Vagina (tissue), 2 donors: ENCODE results near the gene ACYP2. TPM values are rescaled to one million over a fixed set of nuclear protein-coding genes. Genes with fewer than 3 reads are reported as not detected.

Experiments
- DNase-seq, 2 donors: peaks; one replicate each; pipeline ENCODE4 v3.0.0-alpha.2; 2017; ENCODE audit errors: extremely low spot score in 2 of 2
- H3K27ac ChIP-seq: fragments of 200-600 bp; sonication (generic); one replicate; pipeline ENCODE4 v1.5.1; 2019
- H3K27me3 ChIP-seq: fragments of 200-600 bp; sonication (generic); one replicate; pipeline ENCODE4 v1.5.1; 2019
- H3K36me3 ChIP-seq, 2 donors: fragments of 200-600 bp; sonication (generic); one replicate each; pipeline ENCODE4 v1.5.1; 2017 to 2019
- H3K4me1 ChIP-seq: fragments of 200-600 bp; sonication (generic); one replicate; pipeline ENCODE4 v1.5.1; 2019
- H3K4me3 ChIP-seq, 2 donors: fragments of 200-600 bp; sonication (generic); 1 replicate in 1 of 2; 2 replicates in 1 of 2; pipeline ENCODE4 v1.5.1; 2016 to 2019
- H3K9me3 ChIP-seq: fragments of 200-600 bp; sonication (generic); one replicate; pipeline ENCODE4 v1.5.1; 2019
- POLR2A ChIP-seq, 2 donors: fragments of 450-650 bp; IDR thresholded peaks; one replicate each; pipeline ENCODE4 v1.6.1; 2017; ENCODE audit warnings: antibody characterized with exemption in 2 of 2, mild to moderate bottlenecking in 2 of 2, moderate library complexity in 2 of 2
- POLR2AphosphoS5 ChIP-seq, 2 donors: sonication (generic); formaldehyde crosslinking; IDR thresholded peaks; one replicate each; pipeline ENCODE4 v1.9.0; 2017; ENCODE audit warnings: antibody characterized with exemption in 2 of 2, mild to moderate bottlenecking in 2 of 2, low read depth in 1 of 2; ENCODE audit not compliant: insufficient read depth in 1 of 2
- intact Hi-C: fragments of 100-400 bp; cut with DNase I; formaldehyde crosslinking; loops from one replicate; pipeline ENCODE4 v1.15.1; 2023
- total RNA-seq: library from RNA; depleted of rRNA; stranded (reverse); fragments of >200 nt; gene quantifications from one replicate; pipeline ENCODE4 v1.2.3, GENCODE V29; 2016
- TF ChIP-seq, protein P1 (sequence below), 3 experiments: fragments of 450-650 bp in 2 of 3; fragments of 200-600 bp in 1 of 3; sonication (generic) in 1 of 3; IDR thresholded peaks; one replicate each; pipeline ENCODE4 v1.5.1; 2017 to 2019; ENCODE audit warnings: antibody characterized with exemption in 3 of 3, mild to moderate bottlenecking in 2 of 3, moderate library complexity in 2 of 3

Gene ACYP2
- total RNA-seq, 1 donor from 2014 or later, result 10.8 TPM

DNA sequence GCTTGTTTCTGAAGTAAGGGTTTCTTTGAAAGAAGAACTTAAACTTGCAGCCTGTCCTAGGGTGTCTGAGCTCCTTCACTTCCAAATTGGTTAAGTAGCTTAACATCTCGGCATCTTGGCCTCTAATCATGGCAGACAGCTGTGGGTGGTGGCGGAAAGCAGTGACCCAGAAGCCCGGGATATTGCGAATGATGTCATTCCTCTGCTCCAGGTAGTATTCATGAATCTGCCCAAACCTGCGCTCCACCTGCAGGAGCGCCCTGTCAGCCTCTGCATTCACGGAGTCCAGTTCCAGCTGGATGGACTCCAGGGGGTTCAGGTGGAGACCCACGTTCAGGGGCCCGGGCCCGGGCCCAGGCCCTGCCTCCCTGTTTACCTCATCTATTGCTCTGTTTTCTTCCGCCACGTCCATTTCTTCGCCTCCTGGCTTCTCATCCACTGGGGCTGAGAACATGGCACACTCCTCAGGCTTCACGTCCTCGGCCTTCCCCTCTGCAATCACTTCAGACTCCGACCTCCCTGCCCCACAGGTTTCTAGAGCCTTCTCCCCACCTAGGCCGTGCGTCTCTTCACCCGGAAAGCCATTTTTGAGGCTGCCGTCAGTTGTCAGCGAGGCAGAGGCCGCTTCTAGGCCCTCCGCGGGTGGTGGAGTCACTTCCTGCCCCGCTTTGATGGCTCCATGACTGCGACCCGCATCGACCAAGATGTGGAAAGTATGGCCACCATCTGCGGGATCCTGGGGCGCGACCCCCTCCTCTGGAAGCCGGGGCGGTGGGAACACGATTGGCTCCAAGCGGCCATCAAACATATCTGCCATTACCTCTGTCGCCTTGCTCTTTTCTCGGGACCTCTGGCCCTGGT, 140.0 kb downstream of the ACYP2 start:
- DNase-seq, result no peak
- Histone ChIP-seq H3K4me1 (no peaks in the 10 kb centered on the region), H3K4me3 (no peak overlapping the region), H3K36me3 (no peaks in the 10 kb centered on the region), H3K27ac (no peak overlapping the region), H3K27me3 (no peaks in the 10 kb centered on the region), H3K9me3 (no peaks in the 10 kb centered on the region)
- intact Hi-C loops, result no loop called here
- TF ChIP-seq, protein P1, sequence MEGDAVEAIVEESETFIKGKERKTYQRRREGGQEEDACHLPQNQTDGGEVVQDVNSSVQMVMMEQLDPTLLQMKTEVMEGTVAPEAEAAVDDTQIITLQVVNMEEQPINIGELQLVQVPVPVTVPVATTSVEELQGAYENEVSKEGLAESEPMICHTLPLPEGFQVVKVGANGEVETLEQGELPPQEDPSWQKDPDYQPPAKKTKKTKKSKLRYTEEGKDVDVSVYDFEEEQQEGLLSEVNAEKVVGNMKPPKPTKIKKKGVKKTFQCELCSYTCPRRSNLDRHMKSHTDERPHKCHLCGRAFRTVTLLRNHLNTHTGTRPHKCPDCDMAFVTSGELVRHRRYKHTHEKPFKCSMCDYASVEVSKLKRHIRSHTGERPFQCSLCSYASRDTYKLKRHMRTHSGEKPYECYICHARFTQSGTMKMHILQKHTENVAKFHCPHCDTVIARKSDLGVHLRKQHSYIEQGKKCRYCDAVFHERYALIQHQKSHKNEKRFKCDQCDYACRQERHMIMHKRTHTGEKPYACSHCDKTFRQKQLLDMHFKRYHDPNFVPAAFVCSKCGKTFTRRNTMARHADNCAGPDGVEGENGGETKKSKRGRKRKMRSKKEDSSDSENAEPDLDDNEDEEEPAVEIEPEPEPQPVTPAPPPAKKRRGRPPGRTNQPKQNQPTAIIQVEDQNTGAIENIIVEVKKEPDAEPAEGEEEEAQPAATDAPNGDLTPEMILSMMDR (IDR thresholded peaks at IDR 0.05), result no peak
- TF ChIP-seq POLR2A (IDR thresholded peaks at IDR 0.05), result no peak
- no peak for TF ChIP-seq POLR2AphosphoS5 (IDR thresholded peaks at IDR 0.05; ENCODE audit: insufficient read depth in 1 of 2, low read depth in 1 of 2)

DNA sequence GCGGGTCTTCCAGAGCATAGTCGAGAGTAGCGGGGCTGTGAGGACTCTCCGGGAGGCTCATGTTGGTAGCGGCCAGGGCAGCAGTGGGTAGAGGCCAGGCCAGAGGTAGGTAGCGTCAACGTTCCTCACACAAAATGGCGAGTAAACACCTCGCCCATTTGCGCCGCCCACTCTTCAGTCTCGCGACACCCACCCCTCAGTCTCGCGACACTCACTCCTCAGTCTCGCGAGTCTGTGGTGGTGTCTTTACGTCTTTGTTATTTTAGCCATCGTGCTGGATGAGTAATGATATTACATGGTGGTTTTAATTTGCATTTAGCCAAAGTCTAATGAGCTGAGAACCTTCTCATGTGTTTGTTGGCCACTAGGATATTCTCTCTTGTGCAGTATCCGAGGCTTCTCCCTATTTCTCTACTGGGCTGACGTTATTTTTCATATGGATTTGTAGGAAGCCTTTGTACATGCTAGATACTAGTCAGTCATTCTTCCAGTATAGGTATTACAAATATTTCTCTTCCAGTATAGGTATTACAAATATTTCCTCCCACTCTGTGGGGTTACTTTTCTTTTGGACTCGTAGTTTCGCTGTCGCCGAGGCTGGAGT, 140.8 kb downstream of the ACYP2 start, which contains the start of gene TSPYL6:
Gene TSPYL6 (minus strand): TSS at position 139 of the 604 bp plus-strand sequence. CDS start 78 bp downstream, at position 61.
- intact Hi-C loops, result no loop called here

DNA sequence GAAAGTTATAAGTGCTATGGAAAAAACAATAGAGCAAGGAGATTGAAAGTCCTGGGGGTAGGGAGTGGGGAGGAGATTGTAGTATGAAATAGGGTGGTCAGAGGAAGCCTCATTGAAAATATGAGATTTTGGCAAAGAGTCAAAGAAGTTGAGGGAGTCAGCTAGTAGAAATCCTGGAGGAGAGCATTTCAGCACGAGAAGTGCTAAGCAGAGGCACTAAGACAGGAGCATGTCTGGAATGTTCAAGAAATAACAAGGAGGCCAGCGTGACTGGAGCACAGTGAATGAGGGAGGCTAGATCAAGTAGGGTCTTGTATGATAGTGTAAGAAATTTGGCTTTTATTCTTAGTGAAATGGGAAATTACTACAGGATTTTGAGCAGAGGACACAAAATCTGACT, 142.8 kb downstream of the ACYP2 start:
- Histone ChIP-seq H3K36me3 (no peaks in the 10 kb centered on the region), H3K4me1 (no peaks in the 10 kb centered on the region), H3K27ac (no peak overlapping the region), H3K4me3 (no peak overlapping the region), H3K9me3 (no peaks in the 10 kb centered on the region), H3K27me3 (no peaks in the 10 kb centered on the region)
- TF ChIP-seq POLR2A (IDR thresholded peaks at IDR 0.05), result no peak
- TF ChIP-seq, protein P1 (IDR thresholded peaks at IDR 0.05), result no peak
- TF ChIP-seq POLR2AphosphoS5 (IDR thresholded peaks at IDR 0.05; ENCODE audit: insufficient read depth in 1 of 2, low read depth in 1 of 2), result no peak
- intact Hi-C loops, result no loop called here
- no peak for DNase-seq

More for the DNA sequence above, 140.8 kb downstream of the ACYP2 start, which contains the start of gene TSPYL6:
- DNase-seq, result no peak
- Histone ChIP-seq H3K27me3 (no peaks in the 10 kb centered on the region), H3K27ac (no peak within 1 kb of the TSS), H3K4me1 (no peaks in the 10 kb centered on the region), H3K4me3 (no peak within 1 kb of the TSS), H3K36me3 (no peaks in the 10 kb centered on the region), H3K9me3 (no peaks in the 10 kb centered on the region)
- TF ChIP-seq, protein P1 (IDR thresholded peaks at IDR 0.05), result no peak
- TF ChIP-seq POLR2AphosphoS5 (IDR thresholded peaks at IDR 0.05; ENCODE audit: insufficient read depth in 1 of 2, low read depth in 1 of 2) (no peak), POLR2A (IDR thresholded peaks at IDR 0.05) (no peak)

DNA sequence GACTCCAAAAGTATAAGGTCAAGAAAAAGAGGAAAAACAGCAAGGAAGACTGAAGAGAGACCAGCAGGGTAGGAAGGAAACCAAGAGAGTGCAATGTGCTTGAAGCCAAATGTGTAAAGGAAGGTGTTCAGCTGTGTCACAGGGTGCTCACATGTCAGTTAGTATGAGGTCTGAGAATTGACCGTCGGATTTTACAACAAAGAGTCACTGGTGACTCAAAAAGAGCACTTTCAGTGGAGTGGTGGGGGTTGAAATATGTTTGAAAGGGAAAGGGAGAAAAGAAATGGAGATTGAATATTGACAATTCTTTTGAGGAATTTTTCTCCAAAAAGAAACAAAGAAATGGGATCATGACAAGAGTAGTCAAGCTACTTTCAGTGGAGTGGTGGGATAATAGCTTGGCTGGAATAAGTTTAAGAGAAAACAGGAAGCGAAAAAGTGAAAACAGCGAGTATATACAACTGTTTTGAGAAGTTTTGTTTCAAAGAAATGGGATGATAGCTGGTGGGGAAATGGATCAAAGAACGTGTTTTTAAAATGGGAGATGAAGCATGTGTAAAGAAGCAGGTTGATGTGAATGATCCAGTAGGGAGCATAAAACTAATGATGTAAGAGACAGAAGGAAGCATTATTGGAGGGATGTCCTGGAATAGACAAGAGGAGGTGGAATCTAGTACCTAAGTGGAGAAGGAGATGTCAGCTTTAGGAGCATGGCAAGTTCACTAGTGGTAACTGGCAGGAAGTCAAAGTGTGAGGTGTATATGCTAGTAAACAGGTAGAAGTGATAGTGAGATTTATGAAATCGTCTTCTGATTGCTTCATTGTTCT, 144.2 kb downstream of the ACYP2 start:
- Histone ChIP-seq H3K4me3 (no peak overlapping the region), H3K27ac (no peak overlapping the region), H3K9me3 (no peaks in the 10 kb centered on the region), H3K4me1 (no peaks in the 10 kb centered on the region), H3K36me3 (no peaks in the 10 kb centered on the region), H3K27me3 (no peaks in the 10 kb centered on the region)
- TF ChIP-seq POLR2A (IDR thresholded peaks at IDR 0.05), result no peak
- TF ChIP-seq, protein P1 (IDR thresholded peaks at IDR 0.05), result no peak
- no peak for TF ChIP-seq POLR2AphosphoS5 (IDR thresholded peaks at IDR 0.05; ENCODE audit: insufficient read depth in 1 of 2, low read depth in 1 of 2)
- no peak for DNase-seq
- intact Hi-C loops, result no loop called here
